HAP-1 (cell line): Measurements from ENCODE around the gene ITGB5.
A peak's percentile ranks its signal among the peaks of the same experiment; 100 is the strongest.

Experiments
- DNase-seq, 2 experiments: peaks; one replicate each; pipeline ENCODE4 v3.0.0-alpha.2; 2016 to 2020; ENCODE audit warnings: low spot score in 2 of 2
- H3K27me3 ChIP-seq: fragments of 250-450 bp; sonication (Bioruptor Pico); 2 replicates; pipeline ENCODE4 v1.5.1; 2020; ENCODE audit warnings: low read depth, mild to moderate bottlenecking, moderate library complexity
- H3K36me3 ChIP-seq: fragments of 250-450 bp; sonication (Bioruptor Pico); replicated peaks from 2 replicates; pipeline ENCODE4 v1.5.1; 2020; ENCODE audit warnings: mild to moderate bottlenecking
- H3K4me1 ChIP-seq: fragments of 250-450 bp; sonication (Bioruptor Pico); 2 replicates; pipeline ENCODE4 v1.5.1; 2020; ENCODE audit warnings: mild to moderate bottlenecking
- H3K4me3 ChIP-seq: fragments of 250-450 bp; sonication (Bioruptor Pico); 2 replicates; pipeline ENCODE4 v1.5.1; 2020; ENCODE audit warnings: mild to moderate bottlenecking, moderate library complexity
- H3K9me3 ChIP-seq: fragments of 250-450 bp; sonication (Bioruptor Pico); 2 replicates; pipeline ENCODE4 v1.5.1; 2020; ENCODE audit warnings: mild to moderate bottlenecking, moderate library complexity
- in situ Hi-C: fragments of 300-500 bp; cut with MboI; formaldehyde crosslinking; loops from 3 replicates; pipeline ENCODE4 v1.14.3; 2020; ENCODE audit warnings: low sequenced_read_pairs, inconsistent platforms, mixed read lengths

The ITGB5 gene

DNA sequence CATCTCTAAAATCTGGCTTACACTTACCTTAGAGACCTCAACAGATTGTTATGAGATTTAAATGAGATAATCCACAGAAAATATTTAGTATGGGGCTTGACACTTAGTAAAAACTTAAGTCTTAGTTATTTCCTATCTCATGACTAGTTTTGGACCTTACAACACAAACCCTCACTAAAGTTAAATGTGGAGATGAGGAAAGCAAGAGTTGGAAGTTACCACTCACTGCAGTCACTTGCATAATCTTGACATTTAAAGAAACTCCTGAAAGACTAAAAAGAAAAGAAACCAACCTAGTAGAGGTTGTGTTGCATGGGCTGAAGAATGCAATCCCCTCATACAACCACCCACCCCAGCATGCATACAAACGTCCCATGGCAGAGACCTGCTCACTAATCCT, 40.1 kb downstream of the ITGB5 start:
- Histone ChIP-seq H3K27me3 (no peaks in the 10 kb centered on the region), H3K36me3 (0 out of 2 replicates have a peak, but pooled peaks cover 3% of the 10 kb centered on the region), H3K4me3 (no peak overlapping the region), H3K4me1 (peaks cover 20% of the 10 kb centered on the region), H3K9me3 (no peaks in the 10 kb centered on the region)
- in situ Hi-C loops, result no loop called here
- DNase-seq, result no peak

DNA sequence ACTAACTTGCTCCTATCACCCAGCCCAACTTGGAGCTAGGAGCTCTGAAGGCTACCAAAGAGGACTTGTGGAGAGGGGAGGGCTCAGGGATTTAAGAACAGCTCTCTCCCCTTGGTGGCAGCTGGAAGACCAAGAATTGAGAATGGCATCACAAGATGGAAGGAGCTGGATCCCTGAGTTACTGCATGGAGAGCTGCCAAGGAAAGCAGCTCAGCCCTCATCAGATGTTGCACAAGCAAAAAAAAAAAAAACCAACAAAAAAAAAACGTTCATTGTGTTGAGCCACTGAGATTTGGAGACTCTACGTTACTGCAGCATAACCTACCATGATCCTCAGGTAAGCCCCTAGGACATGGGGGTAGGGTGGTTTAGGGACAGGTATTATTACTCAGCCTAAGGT, 41.0 kb downstream of the ITGB5 start:
- no peak for DNase-seq
- H3K27me3 ChIP-seq, result no peaks in the 10 kb centered on the region
- no peaks in the 10 kb centered on the region for H3K9me3 ChIP-seq
- in situ Hi-C loops, result no loop called here
- 0 out of 2 replicates have a peak, but pooled peaks cover 3% of the 10 kb centered on the region for H3K36me3 ChIP-seq
- H3K4me3 ChIP-seq, result no peak overlapping the region
- peaks cover 14% of the 10 kb centered on the region for H3K4me1 ChIP-seq

DNA sequence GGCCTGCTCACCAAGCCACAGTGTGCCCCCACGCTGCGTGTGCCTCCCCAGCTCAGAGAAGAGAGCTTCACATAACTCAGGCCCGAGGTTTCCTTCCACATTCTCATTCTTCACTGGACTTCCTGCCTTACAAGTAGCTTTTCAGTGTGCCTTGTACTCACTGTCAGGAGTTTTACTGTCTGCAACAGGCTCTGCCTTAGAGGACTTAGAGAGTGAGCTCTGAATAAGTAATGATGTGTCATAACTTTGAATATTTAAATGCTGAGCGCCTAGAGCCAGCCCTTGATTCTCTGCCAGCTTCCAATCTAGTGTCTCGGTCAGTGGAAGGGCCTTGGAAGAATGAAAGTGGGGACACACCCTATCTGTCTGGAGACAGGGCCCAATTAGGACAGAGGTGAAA, 41.8 kb downstream of the ITGB5 start:
- DNase-seq, result peak; percentile 17 to 52
- no peaks in the 10 kb centered on the region for H3K9me3 ChIP-seq
- in situ Hi-C loops, result no loop called here

DNA sequence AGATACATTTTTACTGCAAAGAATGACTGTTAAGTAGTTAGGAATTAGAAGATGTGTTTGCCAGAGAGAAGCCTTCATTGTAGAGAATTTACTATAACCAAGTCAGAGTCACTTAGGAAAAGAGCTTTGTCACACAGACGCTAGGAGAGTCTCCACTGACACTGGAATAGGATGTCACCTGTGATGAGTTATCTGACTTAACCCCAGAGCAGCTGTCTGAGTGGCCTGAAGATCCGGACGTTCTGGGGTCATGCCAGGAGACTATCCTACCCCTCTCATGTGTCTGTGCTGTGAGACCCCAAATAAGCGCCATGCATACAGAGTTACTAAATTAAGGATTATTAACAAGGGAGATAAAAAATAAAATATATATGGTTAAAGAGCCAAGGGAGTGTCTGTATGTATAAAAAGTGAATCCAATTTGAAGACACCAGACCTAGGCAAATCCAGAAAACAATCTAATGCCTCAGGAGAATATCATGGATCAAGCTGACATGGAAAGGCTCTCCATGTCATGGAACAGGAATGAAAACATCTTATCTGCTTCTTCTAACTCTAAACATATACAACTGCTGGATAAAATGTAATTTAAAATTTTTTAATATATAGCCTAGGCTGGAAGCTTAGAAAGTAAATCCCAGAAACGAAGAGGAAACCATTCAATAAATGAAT, 43.5 kb downstream of the ITGB5 start:
- DNase-seq, result no peak
- in situ Hi-C loops, result no loop called here
- peaks cover 10% of the 10 kb centered on the region for H3K4me1 ChIP-seq
- H3K27me3 ChIP-seq, result no peaks in the 10 kb centered on the region
- 0 out of 2 replicates have a peak, but pooled peaks cover 3% of the 10 kb centered on the region for H3K36me3 ChIP-seq
- no peak overlapping the region for H3K4me3 ChIP-seq
- no peaks in the 10 kb centered on the region for H3K9me3 ChIP-seq

More for the DNA sequence above, 41.8 kb downstream of the ITGB5 start:
- Histone ChIP-seq H3K36me3 (0 out of 2 replicates have a peak, but pooled peaks cover 3% of the 10 kb centered on the region), H3K4me3 (no peak overlapping the region), H3K4me1 (peaks cover 10% of the 10 kb centered on the region), H3K27me3 (no peaks in the 10 kb centered on the region)

DNA sequence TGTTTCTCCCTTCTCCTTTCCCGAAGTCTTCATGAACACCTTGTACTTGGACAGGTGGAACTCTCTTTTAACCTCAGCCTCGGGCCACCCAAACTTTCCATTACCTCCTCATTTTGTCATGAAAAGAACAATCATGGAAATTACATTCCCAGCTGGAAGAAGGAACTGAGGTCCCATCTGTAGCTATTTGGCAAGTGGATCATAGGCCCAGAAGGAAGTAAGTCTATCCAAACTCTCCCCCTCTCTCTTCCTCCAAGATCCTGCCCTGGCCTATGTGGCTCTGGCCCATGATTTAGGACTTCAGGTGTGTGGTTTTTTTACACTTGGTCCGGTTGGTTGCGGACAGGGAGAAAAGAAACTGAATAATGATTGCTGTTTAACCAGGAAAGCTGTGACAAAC, 44.1 kb downstream of the ITGB5 start:
- Histone ChIP-seq H3K36me3 (0 out of 2 replicates have a peak, but pooled peaks cover 3% of the 10 kb centered on the region), H3K4me3 (no peak overlapping the region), H3K4me1 (peaks cover 10% of the 10 kb centered on the region), H3K9me3 (no peaks in the 10 kb centered on the region), H3K27me3 (no peaks in the 10 kb centered on the region)
- no peak for DNase-seq
- in situ Hi-C loops, result no loop called here

DNA sequence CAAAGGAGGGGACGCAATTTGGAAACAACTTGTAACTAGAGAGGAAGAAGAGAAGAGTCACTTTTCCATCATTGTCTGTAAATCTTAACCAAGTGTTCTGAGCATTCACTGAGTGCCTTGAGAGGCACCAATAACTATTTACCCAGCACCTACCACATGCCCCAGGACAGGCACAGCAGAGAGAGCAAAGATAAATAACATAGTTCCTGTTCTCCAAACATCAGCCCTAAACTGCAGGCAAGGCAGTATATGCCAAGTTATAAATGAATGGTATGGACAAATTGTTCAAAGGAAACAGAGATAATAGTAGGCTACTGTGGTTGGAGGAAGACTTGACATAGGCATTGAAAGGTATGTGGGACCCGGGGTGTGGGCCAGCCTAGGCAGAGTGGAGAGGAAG, 45.6 kb downstream of the ITGB5 start:
- Histone ChIP-seq H3K4me1 (peaks cover 13% of the 10 kb centered on the region), H3K9me3 (no peaks in the 10 kb centered on the region), H3K36me3 (no peaks in the 10 kb centered on the region), H3K27me3 (no peaks in the 10 kb centered on the region), H3K4me3 (no peak overlapping the region)
- no peak for DNase-seq
- in situ Hi-C loops, result no loop called here

DNA sequence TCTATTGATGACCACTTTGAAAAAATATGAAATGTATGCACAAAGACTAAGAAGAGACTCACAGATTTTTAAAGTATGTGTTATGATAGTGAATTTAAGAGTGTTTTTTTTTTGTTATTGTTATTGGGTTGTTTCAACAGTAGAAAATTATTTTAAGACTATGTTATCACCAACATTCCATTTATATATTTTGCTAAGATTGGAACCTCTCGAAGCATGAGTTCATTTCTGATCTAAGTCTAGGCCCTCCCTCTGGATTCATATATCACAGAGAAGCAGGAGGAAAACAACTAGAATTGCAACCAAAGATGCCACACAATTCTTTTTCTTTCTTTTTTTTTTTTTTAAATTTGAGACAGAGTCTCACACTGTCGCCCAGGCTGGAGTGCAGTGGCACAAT, 46.8 kb downstream of the ITGB5 start:
- H3K27me3 ChIP-seq, result no peaks in the 10 kb centered on the region
- DNase-seq, result no peak
- H3K9me3 ChIP-seq, result no peaks in the 10 kb centered on the region
- no peak overlapping the region for H3K4me3 ChIP-seq
- in situ Hi-C loops, result no loop called here
- no peaks in the 10 kb centered on the region for H3K36me3 ChIP-seq
- H3K4me1 ChIP-seq, result peaks cover 6% of the 10 kb centered on the region

DNA sequence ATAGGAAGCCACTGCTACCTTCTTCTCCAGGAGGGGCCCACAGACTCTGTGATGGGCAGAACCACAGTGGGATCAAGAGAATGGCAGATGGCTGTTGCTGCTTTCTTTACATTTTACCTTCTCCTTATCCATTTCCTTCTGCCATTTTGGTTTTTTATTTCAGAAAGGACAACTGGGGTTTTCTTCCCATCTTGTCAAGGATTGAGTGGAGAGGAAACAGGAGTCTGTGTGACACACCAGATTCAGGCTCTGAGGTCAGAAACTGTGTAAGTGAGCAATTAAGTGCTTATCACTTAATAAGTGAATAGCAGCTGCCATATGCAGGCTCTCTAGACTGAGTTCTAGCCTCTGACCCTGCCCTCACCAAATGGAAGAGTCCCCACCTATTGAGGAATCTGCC, 47.3 kb downstream of the ITGB5 start:
- H3K9me3 ChIP-seq, result no peaks in the 10 kb centered on the region
- no peaks in the 10 kb centered on the region for H3K27me3 ChIP-seq
- in situ Hi-C loops, result no loop called here
- H3K4me3 ChIP-seq, result no peak overlapping the region
- DNase-seq, result no peak
- H3K4me1 ChIP-seq, result peaks cover 3% of the 10 kb centered on the region; the same call in 1 of the 2 replicates
- H3K36me3 ChIP-seq, result no peaks in the 10 kb centered on the region

DNA sequence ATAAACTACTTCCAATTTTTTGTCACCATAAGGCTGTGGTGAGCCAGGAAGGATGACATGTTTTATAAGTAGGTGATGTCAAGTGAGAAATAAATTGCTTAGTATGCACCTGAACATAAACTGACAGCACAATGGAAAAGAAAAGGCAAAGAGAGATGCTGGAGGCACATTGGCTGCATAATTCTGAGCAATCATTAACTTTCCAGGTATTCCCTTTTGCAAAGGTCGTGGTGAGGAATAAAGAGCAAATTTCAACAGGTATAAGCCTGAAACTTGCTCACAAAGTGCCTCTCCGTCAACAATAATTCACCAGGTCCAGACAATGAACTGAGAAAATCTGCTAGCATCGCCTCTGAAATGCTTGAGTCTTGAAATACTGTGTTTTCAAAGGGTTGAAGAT, 48.2 kb downstream of the ITGB5 start:
- in situ Hi-C loops, result no loop called here
- H3K4me1 ChIP-seq, result peaks cover 3% of the 10 kb centered on the region; the same call in 1 of the 2 replicates
- no peak overlapping the region for H3K4me3 ChIP-seq
- H3K36me3 ChIP-seq, result no peaks in the 10 kb centered on the region
- DNase-seq, result no peak
- H3K27me3 ChIP-seq, result no peaks in the 10 kb centered on the region
- no peaks in the 10 kb centered on the region for H3K9me3 ChIP-seq

DNA sequence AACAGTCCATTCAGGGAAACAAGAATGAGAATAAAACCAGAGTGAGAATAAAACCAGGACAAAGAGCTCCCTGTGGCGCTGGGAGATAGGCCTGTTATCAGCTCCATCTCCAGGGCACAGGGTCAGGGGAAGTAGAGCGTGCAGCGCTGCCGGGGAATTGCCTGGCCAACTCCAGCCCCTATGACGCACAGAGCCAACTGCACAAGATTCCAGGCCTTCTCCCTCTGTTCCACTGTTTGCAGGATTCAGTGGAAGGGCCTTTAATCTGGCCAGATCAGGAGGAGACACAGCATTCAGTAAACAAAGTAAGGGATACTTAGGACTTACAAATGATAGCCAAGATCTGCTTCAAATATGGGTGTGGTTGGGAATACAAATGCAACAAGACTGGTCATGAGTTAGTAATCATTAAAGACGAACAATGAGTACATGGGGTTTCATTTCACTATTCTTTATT, 49.4 kb downstream of the ITGB5 start:
- Histone ChIP-seq H3K9me3 (no peaks in the 10 kb centered on the region), H3K27me3 (no peaks in the 10 kb centered on the region), H3K4me3 (no peak overlapping the region), H3K36me3 (no peaks in the 10 kb centered on the region), H3K4me1 (peaks cover 3% of the 10 kb centered on the region; the same call in 1 of the 2 replicates)
- in situ Hi-C loops, result no loop called here
- peak in 1 of 2 experiments; percentile 28 for DNase-seq

DNA sequence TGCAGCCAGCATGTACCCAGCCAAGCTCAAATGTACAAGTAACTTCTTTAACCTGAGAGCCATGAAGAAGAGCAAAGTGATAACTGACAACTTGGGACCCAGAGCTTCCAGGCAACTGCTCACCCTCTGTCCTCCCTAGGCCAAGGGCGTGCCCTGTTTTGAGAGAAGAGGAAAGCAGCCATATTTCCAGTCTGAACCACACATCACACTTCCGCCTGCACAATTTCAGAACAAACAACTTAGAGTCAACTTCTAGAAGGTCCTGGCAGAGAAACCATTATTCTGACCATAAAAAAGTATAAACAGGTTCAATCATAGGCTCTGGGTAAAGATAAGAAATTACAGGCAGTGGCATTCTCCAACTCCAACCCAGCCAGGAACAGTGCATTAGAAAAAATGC, 50.1 kb downstream of the ITGB5 start:
- no peak overlapping the region for H3K4me3 ChIP-seq
- H3K27me3 ChIP-seq, result no peaks in the 10 kb centered on the region
- DNase-seq, result no peak
- no peaks in the 10 kb centered on the region for H3K9me3 ChIP-seq
- in situ Hi-C loops, result no loop called here
- H3K36me3 ChIP-seq, result no peaks in the 10 kb centered on the region
- peaks cover 3% of the 10 kb centered on the region; the same call in 1 of the 2 replicates for H3K4me1 ChIP-seq

DNA sequence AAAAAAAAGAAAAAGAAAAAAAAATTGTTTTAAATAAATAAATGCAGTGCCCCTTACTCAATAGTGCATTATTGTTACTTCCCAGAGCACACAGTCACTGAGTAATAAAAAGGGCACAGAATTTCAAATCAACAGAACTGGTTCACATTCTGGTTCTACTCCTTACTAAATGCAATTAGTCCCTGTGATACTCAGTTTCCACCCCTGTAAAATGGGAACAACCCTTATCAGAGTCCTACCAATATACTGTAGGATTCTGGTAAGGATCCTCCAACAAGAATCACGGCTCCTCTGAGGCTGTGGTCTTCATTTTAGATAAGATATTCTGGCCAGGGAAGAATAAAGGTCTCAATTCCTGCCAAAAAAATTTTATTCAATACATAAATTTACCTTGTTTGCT, 50.7 kb downstream of the ITGB5 start:
- no peaks in the 10 kb centered on the region for H3K27me3 ChIP-seq
- no peak overlapping the region for H3K4me3 ChIP-seq
- no peak for DNase-seq
- H3K4me1 ChIP-seq, result peaks cover 3% of the 10 kb centered on the region; the same call in 1 of the 2 replicates
- no peaks in the 10 kb centered on the region for H3K9me3 ChIP-seq
- in situ Hi-C loops, result no loop called here
- no peaks in the 10 kb centered on the region for H3K36me3 ChIP-seq

DNA sequence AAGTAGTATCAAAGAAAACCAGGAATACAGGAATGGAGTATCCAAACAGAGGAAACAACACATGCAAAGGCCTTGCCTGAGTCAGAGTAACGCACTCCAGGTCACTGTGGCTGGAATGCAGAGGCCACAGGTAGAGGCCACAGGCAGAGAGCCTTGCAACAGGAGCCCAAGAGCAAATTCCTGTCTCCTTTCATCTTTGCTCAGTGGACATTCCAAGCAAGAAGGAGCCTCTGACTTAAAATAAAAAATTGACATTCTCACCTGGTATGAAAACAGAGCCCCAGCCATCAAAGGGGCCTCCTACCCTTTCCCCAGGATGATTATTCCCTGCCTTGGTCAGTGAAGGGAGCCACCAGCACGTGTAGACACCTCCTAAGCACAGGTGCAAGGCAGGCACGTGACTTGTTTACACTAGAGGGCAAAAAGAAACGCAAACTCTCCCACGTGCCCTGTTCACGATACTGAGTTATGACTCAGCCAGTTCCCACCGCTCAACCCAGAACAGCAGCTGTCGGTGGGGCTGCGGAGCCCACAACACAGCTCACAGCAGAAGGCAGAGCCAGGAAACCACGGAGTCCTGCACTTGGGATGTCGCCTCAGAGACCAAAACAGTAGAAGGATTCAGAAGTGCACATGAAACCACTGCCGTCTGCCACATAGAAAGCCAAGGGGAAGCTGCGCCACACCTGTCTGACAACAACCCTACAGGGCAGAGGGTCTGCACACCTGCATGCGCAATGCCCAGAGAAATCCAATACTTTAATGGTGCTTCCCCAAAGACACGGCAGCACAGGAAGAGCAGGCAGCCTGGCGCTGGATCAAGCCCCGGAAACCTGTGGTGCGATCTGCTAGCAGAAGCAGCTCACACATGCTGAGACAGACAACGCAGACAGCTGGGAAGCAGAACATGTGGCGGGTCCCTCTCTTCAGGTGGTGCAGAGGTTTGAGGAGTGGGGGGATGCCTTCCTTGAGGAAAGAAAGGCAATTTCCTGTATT, 52.1 kb downstream of the ITGB5 start:
- in situ Hi-C loops, result no loop called here
- Histone ChIP-seq H3K27me3 (no peaks in the 10 kb centered on the region), H3K4me3 (no peak overlapping the region), H3K4me1 (peaks cover 3% of the 10 kb centered on the region; the same call in 1 of the 2 replicates), H3K36me3 (no peaks in the 10 kb centered on the region), H3K9me3 (no peaks in the 10 kb centered on the region)
- DNase-seq, result no peak
